ENCODE results near the gene CCDC88B.

DNA sequence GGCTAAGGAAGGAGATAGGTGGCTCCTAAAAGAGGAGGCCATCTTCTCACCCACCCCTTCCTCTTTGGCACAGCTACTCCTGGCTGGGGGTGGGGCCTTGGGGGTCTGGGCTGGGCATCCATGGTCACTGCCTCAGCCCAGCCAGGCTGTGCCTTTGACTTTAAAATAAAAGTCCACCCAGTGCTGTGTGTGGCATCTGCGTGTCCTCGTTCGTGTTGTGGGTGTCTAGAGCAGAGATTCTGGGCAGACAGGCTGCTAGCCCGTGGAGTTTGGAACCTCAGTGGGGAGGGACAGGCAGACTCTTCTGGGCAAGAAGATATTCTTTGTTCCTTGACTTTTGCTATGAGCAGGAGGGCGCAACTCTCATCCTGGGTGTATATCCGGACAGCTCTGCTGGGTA is 32.0 kb downstream of the CCDC88B start:
- no peak for TF ChIP-seq ZNF274 (IDR thresholded peaks at IDR 0.05; ENCODE audit: low read depth, low read length)
- TF ChIP-seq YY1 (IDR thresholded peaks at IDR 0.05; ENCODE audit: insufficient read depth, insufficient read length) = no peak
- TF ChIP-seq SUZ12 (IDR thresholded peaks at IDR 0.05; ENCODE audit: extremely low read depth, insufficient read depth, insufficient read length) = no peak
